ENCODE measurements around the gene COX10.

- TF ChIP-seq POLR2AphosphoS5 (IDR thresholded peaks at IDR 0.05; ENCODE audit: borderline replicate concordance, low read depth, low read length), result no peak
- TF ChIP-seq EZH2 (IDR thresholded peaks at IDR 0.05), result no peak
These were observed 22.1 kb downstream of the COX10 start for GRCh38 chr17:14091367-14091766.

Measured in SK-N-MC (cell line).